ENCODE results near the gene COL23A1.

GRCh38 chr5:178587763-178588611, 2.2 kb downstream of the COL23A1 start:
- no peak for TF ChIP-seq CTCF (IDR thresholded peaks at IDR 0.05; ENCODE audit: low read length)
- no peak for TF ChIP-seq EZH2 (optimal IDR thresholded peaks at IDR 0.05; ENCODE audit: low read depth, low read length)
- TF ChIP-seq EZH2phosphoT487 (IDR thresholded peaks at IDR 0.05; ENCODE audit: low read length): no peak

All from MM.1S (cell line).